HG03558 (cell line): ENCODE results near the gene AGAP4.
"Not testable (repeated sequence)": the region's sequence is repeated elsewhere in the genome, so short reads cannot be mapped to it uniquely, and the experiment has no call there.

Experiments
- ATAC-seq: cut with Tn5 transposase; IDR thresholded peaks from one replicate; pipeline ENCODE4 v1.9.1; 2021; ENCODE audit warnings: moderate number of reproducible peaks; ENCODE audit not compliant: unreplicated experiment; ENCODE audit errors: extremely low read depth

Gene AGAP4

GRCh38 chr10:45847400-45847799, at the start of gene AGAP4:
Gene AGAP4, minus strand, starts transcription at chr10:45847500. Its CDS starts 153 bp downstream, at chr10:45847347.
- not testable (repeated sequence) for ATAC-seq

- not testable (repeated sequence) for ATAC-seq
Observed at GRCh38 chr10:45890721-45891120, 43.4 kb upstream of the AGAP4 start.

DNA sequence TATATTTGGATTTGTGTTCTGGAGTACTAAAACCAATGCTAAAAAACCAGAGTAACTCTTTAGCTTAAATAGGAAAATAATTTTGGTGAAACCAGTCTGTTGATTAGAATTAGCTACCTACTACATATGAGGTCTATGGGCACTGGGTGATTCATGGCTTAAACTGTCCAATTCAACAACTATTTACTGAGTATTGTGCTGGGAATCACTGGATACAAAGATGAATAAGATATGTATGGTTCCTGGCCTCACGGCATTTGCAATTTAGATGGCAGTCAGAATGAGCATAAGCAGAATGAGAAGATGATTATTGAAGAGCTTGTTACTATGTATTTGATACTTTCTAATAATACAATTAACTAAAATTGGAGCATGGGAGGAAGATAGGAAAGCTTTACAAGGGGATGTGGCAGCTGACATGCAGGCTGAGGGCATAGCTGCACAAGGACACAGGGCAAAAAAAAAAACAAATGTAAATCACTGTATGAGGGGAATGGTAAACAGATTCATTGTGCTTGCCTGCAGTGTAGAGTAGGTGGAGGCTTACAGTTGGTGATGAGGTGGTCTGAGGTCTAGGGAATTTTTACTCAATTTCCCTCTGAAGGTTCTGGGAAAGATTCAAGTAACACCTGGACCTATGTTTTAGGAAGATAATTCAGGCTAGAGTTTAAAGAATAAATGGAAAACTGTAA, 42.4 kb upstream of the AGAP4 start:
- not testable (repeated sequence) for ATAC-seq

- not testable (repeated sequence) for ATAC-seq
Observed at GRCh38 chr10:45882880-45883279, 35.6 kb upstream of the AGAP4 start.

DNA sequence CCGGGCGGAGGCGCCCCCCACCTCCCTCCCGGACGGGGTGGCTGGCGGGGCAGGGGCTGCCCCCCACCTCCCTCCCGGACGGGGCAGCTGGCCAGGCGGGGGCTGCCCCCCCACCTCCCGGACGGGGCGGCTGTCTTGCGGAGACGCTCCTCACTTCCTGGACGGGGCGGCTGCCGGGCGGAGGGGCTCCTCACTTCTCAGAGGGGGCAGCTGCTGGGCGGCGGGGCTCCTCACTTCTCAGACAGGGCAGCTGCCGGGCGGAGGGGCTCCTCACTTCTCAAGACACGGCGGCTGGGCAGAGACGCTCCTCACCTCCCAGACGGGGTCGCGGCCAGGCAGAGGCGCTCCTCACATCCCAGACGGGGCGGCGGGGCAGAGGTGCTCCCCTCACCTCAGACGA, 18.1 kb upstream of the AGAP4 start:
- not testable (repeated sequence) for ATAC-seq

DNA sequence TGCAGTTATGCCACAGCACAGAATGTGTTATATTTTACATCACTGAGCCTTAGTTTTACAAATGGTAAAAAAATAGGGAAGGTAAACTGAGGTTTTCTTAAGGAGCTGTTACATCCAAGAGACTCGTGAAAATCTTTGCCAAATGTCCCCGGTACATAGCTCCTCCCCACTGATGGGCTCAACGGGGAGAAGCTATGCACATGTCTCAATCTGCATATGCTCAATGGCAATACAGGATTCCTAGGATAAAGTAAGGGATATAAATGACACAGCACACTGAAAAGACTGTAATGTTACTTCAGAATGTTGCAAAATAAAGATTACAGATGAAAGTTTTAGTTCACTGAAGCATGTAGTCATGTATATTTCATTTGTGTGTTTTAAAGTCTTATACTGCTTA, 17.0 kb upstream of the AGAP4 start:
- ATAC-seq = not testable (repeated sequence)

DNA sequence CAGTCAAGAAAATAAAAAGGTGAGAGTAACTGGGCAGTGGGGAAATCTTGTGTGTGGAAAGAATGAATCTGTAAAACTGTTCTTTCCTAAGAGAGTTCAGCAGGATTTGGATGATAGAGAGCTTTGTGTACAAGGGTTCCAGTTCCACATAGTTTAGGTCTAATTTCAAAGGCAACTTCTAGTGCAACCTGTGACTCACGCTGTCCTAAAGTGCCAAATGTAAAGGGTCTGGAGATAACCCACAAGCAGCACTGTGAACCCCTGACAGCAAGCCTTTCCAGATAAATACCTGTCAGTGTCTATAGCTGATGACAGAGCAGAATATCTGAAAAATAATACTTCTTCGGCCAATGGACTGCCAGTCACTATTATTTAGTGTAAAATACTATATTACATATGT, 16.3 kb upstream of the AGAP4 start:
- ATAC-seq = not testable (repeated sequence)

GRCh38 chr10:45857931-45858330, 10.6 kb upstream of the AGAP4 start:
- ATAC-seq = not testable (repeated sequence)

- ATAC-seq = not testable (repeated sequence)
Observed at GRCh38 chr10:45848467-45848866, 1.2 kb upstream of the AGAP4 start.

- ATAC-seq = not testable (repeated sequence)
Observed at GRCh38 chr10:45822918-45823317, 24.4 kb downstream of the AGAP4 start.

DNA sequence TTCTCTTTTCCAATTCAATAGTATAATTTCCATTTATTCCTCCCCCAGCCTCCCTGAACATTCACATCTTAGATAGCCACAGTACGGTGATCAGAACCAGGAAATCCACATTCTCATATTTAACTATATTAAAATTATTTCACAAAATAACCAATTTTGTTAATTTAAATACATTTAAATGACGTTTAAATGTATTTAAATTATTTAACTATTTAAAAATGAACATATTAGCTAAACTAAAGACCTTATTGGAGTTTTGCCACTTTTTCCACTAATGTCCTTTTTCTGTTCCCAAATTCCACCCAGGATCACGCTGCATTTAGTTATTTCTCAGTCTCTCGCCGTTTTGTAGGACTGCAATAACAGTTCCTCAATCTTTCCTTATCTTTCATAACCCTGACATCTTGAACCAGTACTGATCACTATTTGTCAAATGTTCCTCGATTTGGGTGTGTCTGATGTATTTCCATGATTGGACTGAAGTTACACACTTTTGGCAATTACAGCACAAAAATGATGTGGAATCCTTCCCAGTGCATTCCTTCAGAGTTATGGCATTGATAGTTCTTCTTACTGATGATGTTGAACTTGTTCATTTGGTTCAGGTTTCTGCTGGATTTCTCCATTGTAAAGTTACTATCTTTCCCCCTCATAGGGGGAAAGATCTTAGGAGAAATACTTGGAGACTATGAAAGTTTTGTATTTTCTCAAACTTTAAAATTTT, 27.0 kb downstream of the AGAP4 start:
- ATAC-seq = not testable (repeated sequence)

- no peak for ATAC-seq
Observed at GRCh38 chr10:45819552-45819951, 27.7 kb downstream of the AGAP4 start.

GRCh38 chr10:45817912-45818311, 29.4 kb downstream of the AGAP4 start:
- no peak for ATAC-seq

DNA sequence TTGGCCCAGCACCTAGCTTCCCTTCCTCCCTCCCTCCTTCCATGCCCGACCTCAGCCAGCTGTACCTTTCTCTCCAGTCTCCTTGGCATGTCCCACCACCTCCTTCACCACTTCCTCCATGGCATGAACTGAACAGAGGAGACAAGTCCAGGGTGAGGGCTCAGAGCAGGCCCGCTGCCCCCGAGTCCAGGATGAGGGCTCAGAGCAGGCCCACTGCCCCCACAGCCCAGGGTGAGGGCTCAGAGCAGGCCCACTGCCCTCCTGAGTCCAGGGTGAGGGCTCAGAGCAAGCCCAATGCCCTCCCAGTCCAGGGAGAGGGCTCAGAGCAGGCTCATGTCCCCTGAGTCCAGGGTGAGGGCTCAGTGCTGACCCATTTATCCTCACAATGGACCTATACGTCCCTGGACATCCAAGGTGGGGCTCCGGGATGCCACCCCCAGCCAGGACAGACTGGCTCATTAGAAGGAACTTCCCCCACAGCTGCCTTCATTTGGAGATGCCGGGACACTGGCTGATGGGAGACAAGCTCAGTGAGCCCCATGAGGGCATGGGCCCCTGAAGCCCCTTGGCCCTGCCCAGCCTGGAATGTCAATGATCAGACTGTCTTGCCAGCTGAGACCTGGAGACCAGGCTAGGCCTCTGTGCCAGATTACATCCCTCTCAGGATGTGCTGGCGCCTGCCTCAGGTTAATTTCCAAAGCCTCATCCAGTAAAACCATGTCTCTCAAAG, 30.0 kb downstream of the AGAP4 start:
- no peak for ATAC-seq

GRCh38 chr10:45814146-45814545, 33.2 kb downstream of the AGAP4 start:
- ATAC-seq = not testable (repeated sequence)

- ATAC-seq = not testable (repeated sequence)
Observed at GRCh38 chr10:45812959-45813358, 34.3 kb downstream of the AGAP4 start.

GRCh38 chr10:45811075-45811474, 36.2 kb downstream of the AGAP4 start:
- ATAC-seq = no peak

DNA sequence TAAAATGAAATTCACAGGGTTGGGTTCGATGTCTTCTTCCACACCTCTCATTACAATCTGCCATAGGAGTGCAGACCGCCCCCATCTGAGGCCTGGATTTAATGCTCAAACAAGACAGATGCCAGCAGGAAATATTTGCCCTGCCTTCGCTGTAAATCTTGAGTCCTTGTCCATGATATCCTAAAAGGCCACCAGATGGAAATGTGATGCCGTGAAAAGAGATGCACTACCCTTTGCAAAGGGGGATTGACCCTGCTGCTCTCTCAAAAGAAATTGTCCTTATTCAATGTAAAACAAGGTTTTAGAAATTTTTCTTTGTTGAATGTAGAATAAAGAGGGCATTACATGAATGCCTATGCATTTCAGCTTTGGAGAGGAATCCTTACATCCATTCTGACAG, 37.5 kb downstream of the AGAP4 start:
- no peak for ATAC-seq

DNA sequence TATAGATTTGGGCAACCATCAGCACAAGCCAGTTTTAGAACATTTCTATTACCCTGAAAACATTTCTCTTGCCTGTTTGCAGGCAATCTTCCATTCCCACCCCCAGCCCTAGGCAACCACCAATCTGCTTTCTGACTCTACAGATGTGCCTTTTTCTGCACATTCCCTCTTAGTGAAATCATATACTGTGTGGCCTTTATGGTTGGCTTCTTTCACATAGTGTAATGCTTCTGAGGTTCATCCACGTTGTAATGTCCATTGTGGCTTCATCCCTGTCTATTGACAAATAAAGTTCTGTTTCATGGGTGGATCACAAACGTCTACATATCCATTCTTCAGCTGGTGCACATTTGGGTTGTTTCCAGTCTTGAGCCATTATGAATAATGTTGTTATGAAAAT, 42.3 kb downstream of the AGAP4 start:
- ATAC-seq = not testable (repeated sequence)

DNA sequence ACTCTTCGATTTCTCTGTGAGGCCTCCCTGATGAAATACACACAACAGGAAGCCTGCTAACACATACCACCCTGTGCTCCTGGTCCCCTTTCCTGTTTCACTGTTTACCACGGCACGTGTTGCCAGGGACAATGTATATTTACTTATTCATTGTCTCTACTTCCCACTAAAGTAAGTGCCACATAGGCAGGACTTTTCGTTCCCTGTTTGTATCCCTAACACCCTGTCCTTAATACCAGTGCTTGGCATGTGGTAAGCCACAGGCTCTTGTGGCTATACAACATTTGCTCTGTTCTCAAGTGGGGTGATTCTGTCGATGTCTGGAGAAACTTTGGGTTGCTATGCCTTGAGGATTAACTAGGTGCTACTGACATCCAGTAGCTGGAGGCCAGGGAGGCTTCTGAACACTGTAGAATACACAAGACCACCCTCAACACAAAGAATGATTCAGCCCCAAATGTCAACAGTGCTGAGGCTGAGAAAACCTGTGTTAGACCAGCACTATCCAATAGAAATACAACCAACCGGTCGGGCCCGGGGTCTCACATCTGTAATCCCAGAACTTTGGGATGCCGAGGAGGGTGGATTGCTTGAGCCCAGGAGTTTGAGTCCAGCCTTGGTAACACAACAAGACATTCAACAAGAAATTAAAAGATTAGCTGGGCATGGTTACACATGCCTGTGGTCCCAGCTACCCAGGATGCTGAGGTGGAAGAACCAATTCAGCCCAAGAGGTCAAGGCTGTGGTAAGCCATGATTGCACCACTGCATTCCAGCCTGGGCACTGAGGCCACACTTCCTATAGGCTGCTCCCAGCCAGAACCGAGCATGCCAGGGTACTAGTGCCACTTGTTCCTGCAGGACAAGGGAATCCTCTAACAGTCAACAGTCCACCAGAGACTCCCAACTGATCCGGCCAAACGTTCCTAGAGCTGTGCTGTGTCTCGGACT, 44.0 kb downstream of the AGAP4 start:
- not testable (repeated sequence) for ATAC-seq
